ENCODE data around the gene PPT2.
A peak's percentile ranks its signal among the peaks of the same experiment; 100 is the strongest.

The PPT2 gene

GRCh38 chr6:32118782-32119628, 34.9 kb upstream of the PPT2 start:
- POLR2A ChIA-PET, result no interaction called here
- TF ChIP-seq, protein P1, sequence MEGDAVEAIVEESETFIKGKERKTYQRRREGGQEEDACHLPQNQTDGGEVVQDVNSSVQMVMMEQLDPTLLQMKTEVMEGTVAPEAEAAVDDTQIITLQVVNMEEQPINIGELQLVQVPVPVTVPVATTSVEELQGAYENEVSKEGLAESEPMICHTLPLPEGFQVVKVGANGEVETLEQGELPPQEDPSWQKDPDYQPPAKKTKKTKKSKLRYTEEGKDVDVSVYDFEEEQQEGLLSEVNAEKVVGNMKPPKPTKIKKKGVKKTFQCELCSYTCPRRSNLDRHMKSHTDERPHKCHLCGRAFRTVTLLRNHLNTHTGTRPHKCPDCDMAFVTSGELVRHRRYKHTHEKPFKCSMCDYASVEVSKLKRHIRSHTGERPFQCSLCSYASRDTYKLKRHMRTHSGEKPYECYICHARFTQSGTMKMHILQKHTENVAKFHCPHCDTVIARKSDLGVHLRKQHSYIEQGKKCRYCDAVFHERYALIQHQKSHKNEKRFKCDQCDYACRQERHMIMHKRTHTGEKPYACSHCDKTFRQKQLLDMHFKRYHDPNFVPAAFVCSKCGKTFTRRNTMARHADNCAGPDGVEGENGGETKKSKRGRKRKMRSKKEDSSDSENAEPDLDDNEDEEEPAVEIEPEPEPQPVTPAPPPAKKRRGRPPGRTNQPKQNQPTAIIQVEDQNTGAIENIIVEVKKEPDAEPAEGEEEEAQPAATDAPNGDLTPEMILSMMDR (IDR thresholded peaks at IDR 0.05; ENCODE audit: insufficient read depth, low read length, missing control alignments), result peak; percentile 97

DNA sequence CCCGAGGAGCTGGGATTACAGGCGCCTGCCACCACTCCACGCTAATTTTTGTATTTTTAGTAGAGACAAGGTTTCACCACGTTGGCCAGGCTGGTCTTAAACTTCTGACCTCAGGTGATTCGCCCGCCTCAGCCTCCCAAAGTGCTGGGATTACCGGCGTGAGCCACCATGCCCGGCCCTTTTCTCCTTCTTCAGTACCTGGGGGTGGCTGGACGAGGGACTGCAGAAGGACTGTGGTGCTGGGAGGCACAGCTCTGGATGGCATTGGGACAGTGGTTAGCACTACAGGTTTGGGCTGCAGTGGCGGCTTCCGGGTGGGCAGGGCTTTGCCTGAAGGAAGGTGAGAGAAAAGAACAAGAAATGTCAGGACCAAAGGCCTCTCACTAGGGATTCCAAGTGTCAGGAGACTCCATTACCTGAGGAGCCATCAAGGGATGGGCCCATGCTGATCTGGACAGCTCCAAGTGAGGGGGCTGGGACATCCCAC, 33.3 kb upstream of the PPT2 start:
- ChIA-PET CTCF (interaction anchor here (0.7 to 5.9 kb wide), 6 partner anchors 10 to 73 kb away, joined by 3 to 62 read pairs (median 4); partner anchors contain the start of genes FKBPL and GPSM3), POLR2A (no interaction called here)
- TF ChIP-seq, protein P1 (IDR thresholded peaks at IDR 0.05; ENCODE audit: insufficient read depth, low read length, missing control alignments), result no peak
- DNase-seq (ENCODE audit: low read depth, low spot score), result no peak
- H3K4me3 ChIP-seq (ENCODE audit: low read depth, low read length), result no peak overlapping the region

More at GRCh38 chr6:32118782-32119628, 34.9 kb upstream of the PPT2 start:
- no peak overlapping the region for H3K4me3 ChIP-seq (ENCODE audit: low read depth, low read length)
- no peak for DNase-seq (ENCODE audit: low read depth, low spot score)
- CTCF ChIA-PET, result interaction anchor here (0.7 to 5.9 kb wide), 39 partner anchors 8 to 280 kb away, joined by 3 to 111 read pairs (median 6); partner anchors contain the start of genes AGPAT1, ATF6B, EGFL8 and FKBPL

- no peak overlapping the region for H3K4me3 ChIP-seq (ENCODE audit: low read depth, low read length)
- no peak for DNase-seq (ENCODE audit: low read depth, low spot score)
- TF ChIP-seq, protein P1 (IDR thresholded peaks at IDR 0.05; ENCODE audit: insufficient read depth, low read length, missing control alignments), result no peak
- POLR2A ChIA-PET, result no interaction called here
- CTCF ChIA-PET, result interaction anchor here (1.0 to 3.5 kb wide), 2 partner anchors 71 to 76 kb away, joined by 4 to 11 read pairs; no protein-coding TSS in a partner anchor
These were observed 30.3 kb upstream of the PPT2 start for GRCh38 chr6:32123681-32124080.

DNA sequence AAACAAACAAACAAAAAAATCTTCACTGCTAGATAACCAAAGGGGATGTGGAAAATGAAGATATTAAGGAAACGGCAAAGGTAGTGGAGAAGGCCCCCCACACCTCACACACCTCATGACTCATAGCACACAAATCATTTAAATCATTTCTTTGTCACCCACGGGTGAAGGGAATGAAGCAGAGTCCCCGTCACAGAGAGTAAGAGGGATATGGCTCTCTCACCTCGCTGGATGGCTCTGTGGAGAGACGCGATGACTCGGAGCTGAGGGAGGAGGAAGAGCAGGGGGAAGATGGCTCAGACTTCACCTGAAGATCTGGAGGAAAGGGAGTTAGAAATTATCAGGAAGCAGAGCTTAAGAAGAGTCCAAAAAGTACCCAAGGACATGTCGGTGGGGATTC, 27.1 kb upstream of the PPT2 start:
- POLR2A ChIA-PET, result no interaction called here

GRCh38 chr6:32127409-32127716, 26.6 kb upstream of the PPT2 start:
- no peak for DNase-seq (ENCODE audit: low read depth, low spot score)
- POLR2A ChIA-PET, result interaction anchor here (1.6 to 3.1 kb wide), 2 partner anchors 13 to 156 kb away, joined by 5 to 12 read pairs; partner anchors contain the start of gene DXO
- CTCF ChIA-PET, result interaction anchor here (0.9 to 7.5 kb wide), 7 partner anchors 10 to 68 kb away, joined by 3 to 111 read pairs (median 4); partner anchors contain the start of gene PRRT1
- H3K4me3 ChIP-seq (ENCODE audit: low read depth, low read length), result peak overlapping the region; percentile 97
- TF ChIP-seq, protein P1 (IDR thresholded peaks at IDR 0.05; ENCODE audit: insufficient read depth, low read length, missing control alignments), result no peak

More for the DNA sequence above, 27.1 kb upstream of the PPT2 start:
- DNase-seq (ENCODE audit: low read depth, low spot score), result no peak
- TF ChIP-seq, protein P1 (IDR thresholded peaks at IDR 0.05; ENCODE audit: insufficient read depth, low read length, missing control alignments), result no peak
- peak overlapping the region; percentile 97 for H3K4me3 ChIP-seq (ENCODE audit: low read depth, low read length)
- CTCF ChIA-PET, result interaction anchor here (0.9 to 7.5 kb wide), 5 partner anchors 9 to 68 kb away, joined by 3 to 111 read pairs (median 14); partner anchors contain the start of gene PRRT1

Data from AG04449 (cell line).